Urinary bladder (tissue), 4 donors: ENCODE data around the gene SCN3A. TPM values are rescaled to one million over a fixed set of nuclear protein-coding genes. Genes with fewer than 3 reads are reported as not detected.

ENCODE experiments used
- DNase-seq: peaks from one replicate; pipeline ENCODE4 v3.0.0-alpha.2; 2015; ENCODE audit errors: extremely low spot score
- H3K27ac ChIP-seq: one replicate; pipeline ENCODE4 v1.5.1; 2013; ENCODE audit warnings: low read depth, mild to moderate bottlenecking, moderate library complexity
- H3K36me3 ChIP-seq: one replicate; pipeline ENCODE4 v1.6.1; 2013; ENCODE audit warnings: mild to moderate bottlenecking, moderate library complexity; ENCODE audit not compliant: insufficient read depth
- H3K4me1 ChIP-seq: one replicate; pipeline ENCODE4 v1.6.1; 2013; ENCODE audit warnings: mild to moderate bottlenecking, moderate library complexity; ENCODE audit not compliant: insufficient read depth
- H3K4me3 ChIP-seq: one replicate; pipeline ENCODE4 v1.5.1; 2013; ENCODE audit warnings: low read depth, low read length
- WGBS: extraction: QIAGEN DNeasy Blood & Tissue Kit; methylation state at CpG from one replicate; pipeline ENCODE4 v1.1.7; 2013; 5-methylcytosine and 5-hydroxymethylcytosine counted together
- polyA plus RNA-seq: library from polyadenylated mRNA; stranded (reverse); fragments of 200-250 nt; gene quantifications from one replicate; pipeline ENCODE4 v1.2.3, GENCODE V29; 2013
- total RNA-seq: library from RNA; depleted of rRNA; stranded (reverse); fragments of >200 nt; gene quantifications from one replicate; pipeline ENCODE4 v1.2.3, GENCODE V29; 2014
- donor health status: healthy with polysubstance abuse.
- donor health status: healthy.

Gene SCN3A
- total RNA-seq = 6.1 TPM
- 0.89 TPM for polyA plus RNA-seq

DNA sequence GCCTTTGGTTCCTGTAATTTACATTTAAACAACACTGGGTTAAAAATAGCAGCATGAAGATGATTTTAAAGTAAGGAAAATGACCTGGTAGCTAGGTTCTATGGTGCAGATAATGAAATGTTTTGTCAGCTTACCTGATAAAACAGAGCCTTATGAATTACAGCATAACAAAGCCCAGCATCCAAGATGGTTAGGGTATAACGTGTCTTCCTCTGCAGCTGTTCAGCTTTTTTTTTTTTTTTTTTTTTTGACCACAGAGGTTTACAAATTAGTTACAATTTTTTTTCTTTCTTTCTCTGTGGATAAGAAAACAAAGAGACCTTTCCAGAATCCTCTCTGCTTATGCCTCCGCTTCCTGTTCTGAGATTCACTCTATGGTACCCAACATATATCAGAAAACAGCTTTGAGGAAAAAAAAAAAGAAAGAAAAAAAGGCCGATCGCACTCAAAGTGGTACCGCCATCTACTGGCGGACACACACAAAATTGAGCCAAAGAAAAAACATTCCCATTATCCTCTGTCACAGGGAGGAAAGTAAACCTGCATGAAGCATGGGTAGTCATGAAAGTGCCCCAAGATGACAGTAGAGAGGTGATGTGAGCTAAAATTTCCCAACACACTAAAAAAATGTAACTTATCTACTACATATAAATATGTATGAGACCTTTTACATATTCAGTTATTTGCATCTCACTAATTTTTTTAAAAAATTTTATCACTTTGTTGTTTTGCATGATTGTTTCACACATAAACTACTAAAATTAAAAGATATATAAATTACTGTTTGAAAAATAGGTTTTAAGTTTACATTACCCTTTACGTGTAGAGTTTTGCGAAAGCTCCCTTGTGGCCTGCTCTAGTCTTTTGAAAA lies at the start of gene SCN3A:
Gene SCN3A, minus strand, starts transcription at position 362 of the 871 bp plus-strand sequence. CDS start 27,656 bp downstream, outside the sequence.
- H3K27ac ChIP-seq = no peak within 1 kb of the TSS
- no peaks in the 10 kb centered on the region for H3K4me1 ChIP-seq
- no peak for DNase-seq
- WGBS = 20% methylated on average over 8 of the region's 8 CpGs
- no peaks in the 10 kb centered on the region for H3K36me3 ChIP-seq
- H3K4me3 ChIP-seq = no peak within 1 kb of the TSS

DNA sequence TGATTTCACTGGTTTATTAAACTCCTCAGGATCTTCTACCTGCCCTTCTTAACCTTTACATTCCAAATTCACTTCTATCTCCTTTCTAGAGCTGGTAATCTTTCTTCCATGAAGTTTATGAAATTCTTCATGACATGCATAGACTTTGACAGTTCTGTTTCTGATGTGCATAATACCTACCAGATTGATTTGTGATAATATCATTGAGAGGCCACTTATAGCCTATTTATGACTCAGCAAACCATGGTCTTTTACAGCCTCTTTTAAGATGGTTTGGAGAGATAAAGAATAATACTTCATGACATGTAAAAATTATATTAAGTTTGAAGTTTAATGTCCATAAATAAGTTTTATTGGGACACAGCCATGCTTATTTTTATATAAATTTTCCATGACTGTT lies 49.3 kb upstream of the SCN3A start:
- no peak overlapping the region for H3K4me3 ChIP-seq
- no peak for DNase-seq
- no peaks in the 10 kb centered on the region for H3K4me1 ChIP-seq
- no peaks in the 10 kb centered on the region for H3K36me3 ChIP-seq
- no peak overlapping the region for H3K27ac ChIP-seq

DNA sequence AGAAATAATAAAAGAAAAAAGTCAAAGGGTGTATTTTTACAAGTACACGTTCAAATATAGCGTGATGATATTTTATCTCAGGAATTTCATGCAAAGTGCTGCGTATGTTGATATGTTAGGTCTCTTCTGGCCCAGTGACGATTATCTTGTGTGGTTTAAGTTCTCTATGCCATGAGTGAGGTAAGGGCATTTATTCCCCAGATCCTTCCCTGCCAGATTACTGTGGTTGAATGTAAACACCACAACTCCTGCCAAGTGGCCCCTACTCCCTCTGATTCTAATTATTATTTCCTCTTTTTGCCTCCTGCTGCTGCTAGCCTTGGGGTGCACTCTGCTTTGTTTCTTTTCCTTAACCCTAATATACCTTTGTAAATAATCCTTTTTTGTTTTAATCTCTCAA lies 47.5 kb upstream of the SCN3A start:
- H3K4me3 ChIP-seq = no peak overlapping the region
- no peaks in the 10 kb centered on the region for H3K36me3 ChIP-seq
- DNase-seq = no peak
- WGBS = 40% methylated on average over 4 of the region's 4 CpGs
- no peaks in the 10 kb centered on the region for H3K4me1 ChIP-seq
- no peak overlapping the region for H3K27ac ChIP-seq

DNA sequence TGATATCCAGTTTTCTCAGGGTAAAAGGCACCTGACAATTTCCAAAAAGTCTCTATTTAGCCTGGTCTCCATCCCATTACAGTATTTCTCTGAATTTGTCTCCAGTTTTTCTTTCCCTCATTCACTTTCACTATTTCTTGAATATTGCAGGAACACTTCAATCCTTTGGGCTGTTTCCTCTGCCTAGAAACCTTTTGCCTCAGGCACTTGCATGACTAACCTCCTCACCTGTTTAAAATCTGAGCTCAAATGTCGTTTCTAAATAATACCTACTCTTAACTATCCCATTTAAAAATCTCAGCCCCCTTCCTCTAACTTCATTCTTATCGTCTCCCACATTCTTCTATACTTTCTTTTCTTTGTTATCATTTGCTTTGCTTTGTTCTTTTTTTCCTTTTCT lies 44.4 kb upstream of the SCN3A start:
- WGBS = 42% methylated on average over 2 of the region's 2 CpGs
- Histone ChIP-seq H3K4me1 (no peaks in the 10 kb centered on the region), H3K4me3 (no peak overlapping the region), H3K27ac (no peak overlapping the region), H3K36me3 (no peaks in the 10 kb centered on the region)
- no peak for DNase-seq

DNA sequence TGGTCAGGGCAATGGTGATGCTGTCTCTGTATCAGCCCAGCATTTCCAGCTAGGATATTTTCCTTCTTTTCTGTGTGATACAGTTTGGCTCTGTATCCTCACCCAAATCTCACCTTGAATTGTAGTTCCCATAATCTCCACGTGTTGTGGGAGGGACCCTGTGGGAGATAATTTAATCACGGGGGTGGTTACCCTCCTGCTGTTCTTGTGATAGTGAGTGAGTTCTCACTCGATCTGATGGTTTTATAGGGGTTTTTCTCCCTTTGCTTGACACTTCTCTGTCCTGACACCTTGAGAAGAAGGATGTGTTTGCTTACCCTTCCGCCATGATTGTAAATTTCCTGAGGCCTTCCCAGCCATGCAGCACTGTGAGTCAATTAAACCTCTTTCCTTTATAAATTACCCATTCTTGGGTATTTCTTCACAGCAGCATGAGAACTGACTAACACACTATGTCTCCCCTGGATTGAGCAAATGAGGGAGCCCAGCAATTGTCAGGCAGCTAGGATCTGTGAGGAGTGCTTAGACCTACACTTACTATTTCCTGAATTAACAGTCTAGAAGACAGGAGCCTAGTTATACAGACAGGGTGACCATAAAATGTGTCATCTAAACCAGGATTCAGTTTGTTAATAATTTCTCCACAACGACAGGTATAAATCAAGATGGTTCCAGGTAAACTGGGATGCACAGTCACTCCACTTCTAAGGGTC lies 41.4 kb upstream of the SCN3A start:
- Histone ChIP-seq H3K4me1 (no peaks in the 10 kb centered on the region), H3K36me3 (no peaks in the 10 kb centered on the region), H3K4me3 (no peak overlapping the region), H3K27ac (no peak overlapping the region)
- no peak for DNase-seq
- WGBS = 23% methylated on average over 5 of the region's 5 CpGs

DNA sequence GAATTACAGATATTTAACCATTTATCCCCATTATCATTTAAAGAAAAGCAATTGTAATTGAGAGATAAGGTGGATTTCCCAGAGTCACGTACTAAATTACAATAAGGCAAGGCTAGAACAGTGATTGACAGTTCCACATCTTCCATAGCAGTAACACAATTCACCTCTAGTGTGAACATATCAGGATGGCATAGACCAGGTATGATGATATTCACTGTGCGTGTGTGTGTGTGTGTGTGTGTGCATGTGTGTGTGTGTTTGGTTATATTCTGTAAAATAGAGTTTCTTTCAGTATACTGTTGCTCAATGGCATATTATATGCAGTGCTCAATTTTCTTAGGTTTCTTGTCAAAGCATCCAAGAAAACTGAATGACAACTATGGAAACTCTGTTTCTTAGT lies 37.1 kb upstream of the SCN3A start:
- Histone ChIP-seq H3K36me3 (no peaks in the 10 kb centered on the region), H3K4me1 (no peaks in the 10 kb centered on the region), H3K27ac (no peak overlapping the region), H3K4me3 (no peak overlapping the region)
- 79% methylated on average over 2 of the region's 2 CpGs for WGBS
- no peak for DNase-seq

DNA sequence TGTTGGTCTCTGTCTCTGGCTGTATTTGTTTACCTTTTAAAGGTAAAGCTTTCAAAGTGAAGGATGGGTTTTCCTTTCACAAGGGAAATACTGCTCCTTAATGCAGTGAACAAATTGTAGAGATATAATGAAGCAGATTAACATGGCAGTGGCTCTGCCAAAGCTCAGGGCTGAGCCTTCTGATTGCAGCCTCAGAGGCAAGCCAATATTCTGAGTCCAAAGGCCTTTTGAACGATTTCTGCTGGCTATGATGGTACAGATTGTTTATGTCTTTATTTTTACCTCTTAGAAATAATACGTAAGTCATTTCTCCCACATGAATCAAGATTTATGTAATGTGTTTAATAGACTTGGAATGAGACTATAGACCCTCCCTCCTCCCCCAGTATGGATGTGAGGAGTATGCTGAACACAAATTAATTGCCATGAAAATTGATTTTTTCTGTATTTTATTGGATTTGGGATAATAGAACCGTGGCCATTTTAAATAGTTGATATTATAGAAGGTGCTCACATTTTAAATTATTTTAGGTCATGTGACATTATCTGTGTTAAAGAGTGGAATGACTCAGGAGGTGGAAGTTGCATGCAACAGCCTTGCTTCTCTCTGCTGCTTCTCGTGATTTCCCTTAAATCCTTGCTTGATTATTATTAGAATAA lies 36.1 kb upstream of the SCN3A start:
- no peak for DNase-seq
- 56% methylated on average over 4 of the region's 4 CpGs for WGBS

DNA sequence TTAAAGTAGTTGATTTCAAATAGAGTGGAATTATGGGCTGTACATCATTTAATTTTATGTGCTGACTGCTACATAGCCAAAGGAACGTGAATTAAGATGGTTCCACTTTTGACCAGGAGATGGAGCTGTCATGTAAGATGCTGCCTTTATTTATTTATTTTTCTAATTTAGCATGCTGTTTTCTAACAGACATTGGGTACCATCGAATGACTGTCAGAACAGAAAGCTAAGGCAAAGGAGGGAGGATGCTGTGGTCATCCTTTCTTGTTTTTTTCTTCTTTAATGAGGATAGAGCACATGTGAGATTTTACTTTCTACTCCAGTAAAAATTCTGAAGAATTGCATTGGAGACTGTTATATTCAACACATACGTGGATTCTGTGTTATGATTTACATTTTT lies 35.4 kb upstream of the SCN3A start, which contains the start of gene SCN2A:
Gene SCN2A, plus strand, starts transcription at position 185 of the 400 bp plus-strand sequence. CDS start 56,410 bp downstream, outside the sequence.
- no peak for DNase-seq
- Histone ChIP-seq H3K4me3 (no peak within 1 kb of the TSS), H3K27ac (no peak within 1 kb of the TSS), H3K4me1 (no peaks in the 10 kb centered on the region), H3K36me3 (no peaks in the 10 kb centered on the region)
- WGBS = 28% methylated on average over 3 of the region's 3 CpGs

More for the DNA sequence above, 36.1 kb upstream of the SCN3A start:
- Histone ChIP-seq H3K4me3 (no peak overlapping the region), H3K4me1 (no peaks in the 10 kb centered on the region), H3K27ac (no peak overlapping the region), H3K36me3 (no peaks in the 10 kb centered on the region)

DNA sequence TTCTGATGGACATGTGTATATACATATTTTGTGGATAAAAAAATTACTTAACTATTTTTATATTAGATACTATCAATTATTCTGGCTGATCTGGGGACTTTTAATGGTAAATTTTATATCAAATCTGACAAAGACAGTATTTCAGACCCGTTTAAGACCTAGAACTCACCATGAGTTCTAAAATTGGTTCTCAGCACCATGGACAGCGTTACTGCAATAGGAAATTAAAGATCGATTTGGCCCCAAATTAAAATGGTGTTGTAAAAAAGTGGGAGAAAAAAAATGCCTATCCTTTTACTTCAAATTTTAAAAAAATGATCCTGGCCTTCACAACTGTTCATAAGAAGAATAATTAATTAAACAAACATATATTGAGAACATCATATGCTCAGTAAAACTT lies 34.4 kb upstream of the SCN3A start:
- DNase-seq = no peak

DNA sequence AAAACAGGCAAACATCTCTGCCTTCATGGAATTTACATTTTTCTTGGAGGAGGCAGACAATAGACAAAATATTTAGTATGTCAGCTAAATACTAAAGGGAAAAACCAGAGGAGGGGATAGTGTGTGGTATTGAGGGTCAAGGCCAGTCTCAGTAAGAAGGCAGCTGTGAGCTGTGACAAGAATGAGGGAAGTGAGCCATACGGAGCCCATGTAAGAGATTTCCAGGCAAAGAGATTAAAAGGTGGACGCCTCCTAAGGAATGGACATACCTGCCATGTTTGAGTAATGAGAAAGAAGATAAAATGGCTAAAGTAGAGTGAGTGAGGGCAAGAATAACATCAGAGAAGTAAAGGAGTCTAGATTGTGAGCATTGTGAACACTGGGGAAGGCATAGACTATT lies 33.2 kb upstream of the SCN3A start:
- DNase-seq = no peak
- WGBS = 65% methylated on average over 2 of the region's 2 CpGs
- Histone ChIP-seq H3K27ac (no peak overlapping the region), H3K4me3 (no peak overlapping the region), H3K36me3 (no peaks in the 10 kb centered on the region), H3K4me1 (no peaks in the 10 kb centered on the region)

More for the DNA sequence above, 34.4 kb upstream of the SCN3A start:
- Histone ChIP-seq H3K27ac (no peak overlapping the region), H3K36me3 (no peaks in the 10 kb centered on the region), H3K4me1 (no peaks in the 10 kb centered on the region), H3K4me3 (no peak overlapping the region)
- 6% methylated on average over 3 of the region's 3 CpGs for WGBS

DNA sequence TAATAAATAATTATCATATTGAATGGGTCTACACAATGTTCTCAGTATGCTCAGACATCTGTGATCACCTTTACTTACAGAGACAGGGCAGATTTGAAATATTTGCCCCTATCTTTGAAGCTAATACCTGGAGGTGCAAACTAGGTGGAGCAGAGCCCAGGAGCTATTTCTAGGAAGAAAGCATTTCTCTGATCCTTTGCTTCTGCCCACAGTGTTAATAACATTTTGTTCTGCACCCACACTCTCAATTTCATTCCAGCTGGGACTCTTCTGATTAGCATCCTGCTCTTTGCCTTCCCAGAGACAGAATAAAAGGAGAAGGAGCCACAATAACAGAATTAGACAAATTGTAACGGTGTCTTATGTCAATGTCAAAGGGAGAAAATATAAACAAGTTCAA lies 23.7 kb upstream of the SCN3A start:
- WGBS = 77% methylated on average over 1 of the region's 1 CpG
- Histone ChIP-seq H3K4me3 (no peak overlapping the region), H3K36me3 (no peaks in the 10 kb centered on the region), H3K4me1 (no peaks in the 10 kb centered on the region), H3K27ac (no peak overlapping the region)
- no peak for DNase-seq

DNA sequence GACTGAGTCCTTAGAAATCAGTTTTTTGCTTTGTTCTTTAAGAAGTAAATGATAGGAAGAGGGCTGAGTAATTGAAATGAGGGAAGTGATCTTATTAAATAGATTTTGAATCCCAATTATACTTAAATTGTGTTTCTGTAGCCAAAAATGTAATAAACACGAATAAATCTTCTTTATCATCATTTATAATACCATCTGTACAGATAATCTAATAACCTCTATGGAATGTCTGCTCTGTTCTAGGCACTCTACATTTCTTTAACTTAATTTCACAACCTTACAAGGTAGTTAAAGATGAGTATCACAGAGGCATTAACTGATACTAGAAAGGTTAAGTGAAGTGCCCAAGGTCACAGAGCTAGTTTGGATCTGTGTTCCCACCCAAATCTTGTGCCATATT lies 21.1 kb upstream of the SCN3A start:
- no peaks in the 10 kb centered on the region for H3K36me3 ChIP-seq
- no peaks in the 10 kb centered on the region for H3K4me1 ChIP-seq
- 42% methylated on average over 1 of the region's 1 CpG for WGBS
- no peak overlapping the region for H3K27ac ChIP-seq
- no peak overlapping the region for H3K4me3 ChIP-seq
- no peak for DNase-seq

DNA sequence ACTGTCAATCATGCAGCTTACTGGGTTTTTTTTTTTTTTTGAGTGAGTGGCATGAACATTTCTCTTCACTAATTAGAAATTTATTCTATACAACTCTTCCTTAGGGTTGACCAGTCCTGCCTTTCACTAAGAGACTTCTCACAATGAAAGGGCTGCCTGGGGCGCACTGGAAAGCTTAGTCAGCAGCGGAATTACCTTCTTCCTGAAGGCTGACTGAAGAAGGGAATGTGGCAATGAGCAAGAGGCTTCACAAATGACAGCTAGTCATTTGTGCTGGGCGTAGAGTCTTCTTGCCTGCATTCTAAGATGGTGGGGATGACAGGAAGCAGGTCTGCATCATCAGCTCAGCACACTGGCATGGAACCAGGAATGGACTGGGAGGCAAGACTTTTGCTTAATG lies 15.6 kb upstream of the SCN3A start:
- no peak for DNase-seq
- H3K4me1 ChIP-seq = no peaks in the 10 kb centered on the region
- no peak overlapping the region for H3K27ac ChIP-seq
- no peak overlapping the region for H3K4me3 ChIP-seq
- WGBS = 69% methylated on average over 3 of the region's 3 CpGs
- H3K36me3 ChIP-seq = no peaks in the 10 kb centered on the region

DNA sequence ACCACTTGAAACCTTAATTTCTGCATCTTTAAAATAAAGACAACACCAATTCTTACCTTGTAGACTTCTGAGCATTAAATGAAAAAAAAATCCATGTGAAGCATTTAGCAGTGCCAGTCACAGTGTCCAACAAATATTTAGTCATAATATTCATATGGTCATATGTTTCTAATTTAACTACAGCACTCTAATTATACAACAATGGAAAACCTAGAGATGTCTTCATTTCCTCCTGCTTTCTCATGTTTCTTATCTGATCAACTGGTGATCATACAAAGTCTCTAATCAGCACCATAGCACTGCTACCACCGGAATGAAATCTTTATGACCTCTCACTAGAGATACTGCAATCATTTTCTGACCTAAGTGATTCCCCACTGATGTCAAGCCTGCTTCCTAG lies 10.2 kb upstream of the SCN3A start:
- H3K27ac ChIP-seq = no peak overlapping the region
- no peak overlapping the region for H3K4me3 ChIP-seq
- no peaks in the 10 kb centered on the region for H3K4me1 ChIP-seq
- DNase-seq = no peak
- WGBS = 9% methylated on average over 1 of the region's 1 CpG
- no peaks in the 10 kb centered on the region for H3K36me3 ChIP-seq
